Hepatocyte (in vitro differentiated cells): Measurements from ENCODE around the gene MCRIP2. TPM values are rescaled to one million over a fixed set of nuclear protein-coding genes. Genes with fewer than 3 reads are reported as not detected.

Source experiments
- DNase-seq: peaks from one replicate; pipeline ENCODE4 v3.0.0-alpha.2; 2016; ENCODE audit warnings: low spot score
- H2AFZ ChIP-seq: fragments of 200-600 bp; sonication (generic); 2 replicates; pipeline ENCODE4 v1.6.0; 2016; ENCODE audit warnings: antibody characterized with exemption, mild to moderate bottlenecking
- H3K27ac ChIP-seq: fragments of 200-600 bp; sonication (generic); 2 replicates; pipeline ENCODE4 v1.5.1; 2016; ENCODE audit warnings: mild to moderate bottlenecking
- H3K27me3 ChIP-seq: fragments of 200-600 bp; sonication (generic); 2 replicates; pipeline ENCODE4 v1.6.1; 2016
- H3K36me3 ChIP-seq: fragments of 200-600 bp; sonication (generic); replicated peaks from 2 replicates; pipeline ENCODE4 v1.5.1; 2016; ENCODE audit warnings: low read depth; ENCODE audit not compliant: insufficient read depth
- H3K4me1 ChIP-seq: fragments of 200-600 bp; sonication (generic); 2 replicates; pipeline ENCODE4 v1.5.1; 2016; ENCODE audit warnings: mild to moderate bottlenecking, moderate library complexity; ENCODE audit not compliant: insufficient read depth
- H3K4me2 ChIP-seq: fragments of 200-600 bp; sonication (generic); 2 replicates; pipeline ENCODE4 v1.6.0; 2016
- H3K4me3 ChIP-seq: fragments of 200-600 bp; sonication (generic); 2 replicates; pipeline ENCODE4 v1.5.1; 2016; ENCODE audit warnings: mild to moderate bottlenecking
- H3K79me2 ChIP-seq: fragments of 200-600 bp; sonication (generic); 2 replicates; pipeline ENCODE4 v1.6.0; 2017; ENCODE audit warnings: mild to moderate bottlenecking
- H3K9me2 ChIP-seq: fragments of 200-600 bp; sonication (generic); replicated peaks from 2 replicates; pipeline ENCODE4 v1.6.0; 2017; ENCODE audit warnings: mild to moderate bottlenecking; ENCODE audit not compliant: insufficient read depth
- H3K9me3 ChIP-seq: fragments of 200-600 bp; sonication (generic); 2 replicates; pipeline ENCODE4 v1.5.1; 2016; ENCODE audit warnings: low read depth, mild to moderate bottlenecking
- H4K20me1 ChIP-seq: fragments of 200-600 bp; sonication (generic); 2 replicates; pipeline ENCODE4 v1.6.0; 2016; ENCODE audit warnings: mild to moderate bottlenecking; ENCODE audit not compliant: insufficient read depth, poor library complexity, severe bottlenecking
- EZH2 ChIP-seq: fragments of 200-600 bp; sonication (generic); IDR thresholded peaks from 2 replicates; pipeline ENCODE4 v1.6.1; 2016; ENCODE audit warnings: antibody characterized with exemption, mild to moderate bottlenecking, borderline replicate concordance
- EZH2phosphoT487 ChIP-seq: fragments of 200-600 bp; sonication (generic); IDR thresholded peaks from one replicate; pipeline ENCODE4 v1.6.1; 2018; ENCODE audit warnings: antibody characterized with exemption, mild to moderate bottlenecking, low read depth, moderate library complexity; ENCODE audit not compliant: unreplicated experiment, severe bottlenecking
- WGBS: methylation state at CpG from one replicate; pipeline ENCODE4 v1.1.6; 2016; ENCODE audit warnings: low lambda C conversion rate; ENCODE audit errors: missing lambda C conversion rate; 5-methylcytosine and 5-hydroxymethylcytosine counted together
- polyA plus RNA-seq: library from polyadenylated mRNA; unstranded; fragments of >200 nt; fragmentation: Nextera tagmentation; extraction: Ambion mirVana; gene quantifications from 2 replicates; pipeline ENCODE4 v1.2.1, GENCODE V29; 2016
- total RNA-seq: library from RNA; depleted of rRNA; stranded (reverse); fragments of >200 nt; gene quantifications from 2 replicates; pipeline ENCODE4 v1.2.3, GENCODE V29; 2014
- TF ChIP-seq, protein P1 (sequence below): fragments of 200-600 bp; sonication (generic); IDR thresholded peaks from 2 replicates; pipeline ENCODE4 v1.5.1; 2016; ENCODE audit warnings: antibody characterized with exemption, mild to moderate bottlenecking; ENCODE audit not compliant: poor library complexity

Gene MCRIP2
- total and polyA plus RNA-seq, 2 experiments from 2014 or later = 43.0 to 100 TPM

DNA sequence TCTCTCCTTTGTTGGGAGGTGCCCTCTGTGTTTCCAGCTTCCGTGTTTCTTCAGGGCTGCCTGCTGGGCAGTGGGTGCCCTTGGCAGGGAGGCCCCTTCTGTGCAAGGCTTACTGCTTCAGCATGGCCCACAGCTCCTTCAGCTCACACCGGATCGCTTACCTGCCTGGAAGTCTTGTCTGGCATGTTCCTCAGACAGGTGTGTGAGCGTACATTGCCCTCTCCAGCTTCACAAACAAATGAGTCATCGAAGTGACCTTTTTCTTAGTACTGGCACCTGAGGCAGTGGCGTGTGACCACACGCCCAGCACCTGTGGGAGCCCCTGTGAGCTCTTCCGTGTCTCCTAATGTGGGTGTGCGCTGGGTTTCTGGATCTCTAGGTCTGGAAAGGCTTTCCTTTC is 48.2 kb upstream of the MCRIP2 start:
- peak overlapping the region; percentile 95 for H3K27ac ChIP-seq
- H3K27me3 ChIP-seq = no peaks in the 10 kb centered on the region
- TF ChIP-seq EZH2 (no peak), EZH2phosphoT487 (no peak)
- TF ChIP-seq, protein P1, sequence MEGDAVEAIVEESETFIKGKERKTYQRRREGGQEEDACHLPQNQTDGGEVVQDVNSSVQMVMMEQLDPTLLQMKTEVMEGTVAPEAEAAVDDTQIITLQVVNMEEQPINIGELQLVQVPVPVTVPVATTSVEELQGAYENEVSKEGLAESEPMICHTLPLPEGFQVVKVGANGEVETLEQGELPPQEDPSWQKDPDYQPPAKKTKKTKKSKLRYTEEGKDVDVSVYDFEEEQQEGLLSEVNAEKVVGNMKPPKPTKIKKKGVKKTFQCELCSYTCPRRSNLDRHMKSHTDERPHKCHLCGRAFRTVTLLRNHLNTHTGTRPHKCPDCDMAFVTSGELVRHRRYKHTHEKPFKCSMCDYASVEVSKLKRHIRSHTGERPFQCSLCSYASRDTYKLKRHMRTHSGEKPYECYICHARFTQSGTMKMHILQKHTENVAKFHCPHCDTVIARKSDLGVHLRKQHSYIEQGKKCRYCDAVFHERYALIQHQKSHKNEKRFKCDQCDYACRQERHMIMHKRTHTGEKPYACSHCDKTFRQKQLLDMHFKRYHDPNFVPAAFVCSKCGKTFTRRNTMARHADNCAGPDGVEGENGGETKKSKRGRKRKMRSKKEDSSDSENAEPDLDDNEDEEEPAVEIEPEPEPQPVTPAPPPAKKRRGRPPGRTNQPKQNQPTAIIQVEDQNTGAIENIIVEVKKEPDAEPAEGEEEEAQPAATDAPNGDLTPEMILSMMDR = no peak
- H4K20me1 ChIP-seq = peaks cover 22% of the 10 kb centered on the region
- H3K4me3 ChIP-seq = no peak overlapping the region
- 62% methylated on average over 9 of the region's 9 CpGs for WGBS
- H3K4me1 ChIP-seq = peaks cover 44% of the 10 kb centered on the region
- H3K79me2 ChIP-seq = peaks cover 77% of the 10 kb centered on the region
- H3K9me3 ChIP-seq = no peaks in the 10 kb centered on the region
- no peaks in the 10 kb centered on the region for H3K9me2 ChIP-seq
- H2AFZ ChIP-seq = no peak overlapping the region
- H3K4me2 ChIP-seq = peak overlapping the region; percentile 98
- no peaks in the 10 kb centered on the region for H3K36me3 ChIP-seq
- DNase-seq = peak; percentile 84

DNA sequence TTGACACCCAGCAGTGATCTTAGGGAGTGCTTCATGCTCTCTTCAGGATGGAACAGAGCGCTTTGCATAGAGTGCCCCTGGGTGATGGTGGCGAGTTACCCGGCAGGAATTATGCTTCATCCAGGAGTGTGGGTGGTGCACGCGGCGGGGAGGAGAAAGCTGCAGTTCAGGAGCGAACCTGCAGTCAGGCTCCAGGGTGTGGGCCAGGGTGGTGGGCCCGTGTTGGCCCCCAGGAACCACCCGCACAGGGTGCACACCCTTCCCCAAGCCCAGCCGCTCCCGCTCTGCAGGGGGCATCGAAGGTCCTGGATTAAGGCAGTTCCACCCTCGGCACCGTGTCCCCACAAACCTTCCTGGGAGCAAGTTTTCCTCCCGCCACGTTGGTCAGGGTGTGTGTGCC is 47.8 kb upstream of the MCRIP2 start:
- Histone ChIP-seq H3K36me3 (no peaks in the 10 kb centered on the region), H3K4me3 (no peak overlapping the region), H3K27me3 (no peaks in the 10 kb centered on the region), H4K20me1 (peaks cover 24% of the 10 kb centered on the region), H3K4me2 (peak overlapping the region; percentile 56), H3K4me1 (peaks cover 44% of the 10 kb centered on the region), H2AFZ (no peak overlapping the region), H3K79me2 (peaks cover 80% of the 10 kb centered on the region), H3K9me3 (no peaks in the 10 kb centered on the region), H3K9me2 (no peaks in the 10 kb centered on the region), H3K27ac (peak overlapping the region; percentile 95)
- WGBS = 80% methylated on average over 15 of the region's 16 CpGs
- no peak for TF ChIP-seq EZH2
- TF ChIP-seq EZH2phosphoT487 = no peak
- TF ChIP-seq, protein P1 = no peak
- no peak for DNase-seq

DNA sequence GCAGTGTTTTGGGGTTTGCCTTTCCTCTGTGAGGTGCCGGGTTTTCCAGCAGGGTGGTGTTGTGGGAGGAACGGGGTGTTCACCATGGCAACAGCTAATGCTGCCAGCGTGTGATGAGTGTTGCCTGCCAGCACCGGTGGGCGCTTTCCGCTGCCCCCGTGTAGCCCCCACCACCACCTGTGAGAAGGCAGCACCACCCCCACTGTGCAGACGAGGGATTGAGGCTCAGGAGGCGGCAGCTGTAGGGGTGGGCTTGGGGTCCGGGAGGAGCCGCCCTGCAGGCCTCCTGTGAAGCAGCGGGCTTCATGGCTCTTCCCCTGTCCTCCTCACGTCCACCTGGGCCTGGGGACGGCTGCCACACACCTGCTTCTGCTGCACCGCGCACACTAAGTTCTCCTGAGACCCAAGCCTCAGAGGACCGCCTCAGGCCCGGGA is 46.5 kb upstream of the MCRIP2 start:
- Histone ChIP-seq H4K20me1 (peaks cover 24% of the 10 kb centered on the region), H3K9me2 (no peaks in the 10 kb centered on the region), H3K4me3 (no peak overlapping the region), H3K27me3 (no peaks in the 10 kb centered on the region), H2AFZ (no peak overlapping the region), H3K4me2 (no peak overlapping the region), H3K27ac (peak overlapping the region; percentile 95), H3K4me1 (peaks cover 44% of the 10 kb centered on the region), H3K9me3 (no peaks in the 10 kb centered on the region), H3K79me2 (peaks cover 89% of the 10 kb centered on the region), H3K36me3 (no peaks in the 10 kb centered on the region)
- no peak for DNase-seq
- TF ChIP-seq, protein P1 = no peak
- TF ChIP-seq EZH2 (no peak), EZH2phosphoT487 (no peak)
- 97% methylated on average over 18 of the region's 18 CpGs for WGBS
